GM12865 (cell line): ENCODE data around the gene EMID1.

Experiments
- DNase-seq: peaks from one replicate; pipeline ENCODE4 v3.0.0; 2010; ENCODE audit warnings: low read depth
- H3K4me3 ChIP-seq: 2 replicates; pipeline ENCODE4 v1.5.1; 2011; ENCODE audit warnings: mild to moderate bottlenecking, low read depth, low read length, control low read depth
- TF ChIP-seq, protein P1 (sequence below): IDR thresholded peaks from 2 replicates; pipeline ENCODE4 v1.5.1; 2011; ENCODE audit warnings: low read length, control low read depth, low read depth, inconsistent platforms; ENCODE audit not compliant: insufficient read depth; ENCODE audit errors: missing control alignments

Gene EMID1

DNA sequence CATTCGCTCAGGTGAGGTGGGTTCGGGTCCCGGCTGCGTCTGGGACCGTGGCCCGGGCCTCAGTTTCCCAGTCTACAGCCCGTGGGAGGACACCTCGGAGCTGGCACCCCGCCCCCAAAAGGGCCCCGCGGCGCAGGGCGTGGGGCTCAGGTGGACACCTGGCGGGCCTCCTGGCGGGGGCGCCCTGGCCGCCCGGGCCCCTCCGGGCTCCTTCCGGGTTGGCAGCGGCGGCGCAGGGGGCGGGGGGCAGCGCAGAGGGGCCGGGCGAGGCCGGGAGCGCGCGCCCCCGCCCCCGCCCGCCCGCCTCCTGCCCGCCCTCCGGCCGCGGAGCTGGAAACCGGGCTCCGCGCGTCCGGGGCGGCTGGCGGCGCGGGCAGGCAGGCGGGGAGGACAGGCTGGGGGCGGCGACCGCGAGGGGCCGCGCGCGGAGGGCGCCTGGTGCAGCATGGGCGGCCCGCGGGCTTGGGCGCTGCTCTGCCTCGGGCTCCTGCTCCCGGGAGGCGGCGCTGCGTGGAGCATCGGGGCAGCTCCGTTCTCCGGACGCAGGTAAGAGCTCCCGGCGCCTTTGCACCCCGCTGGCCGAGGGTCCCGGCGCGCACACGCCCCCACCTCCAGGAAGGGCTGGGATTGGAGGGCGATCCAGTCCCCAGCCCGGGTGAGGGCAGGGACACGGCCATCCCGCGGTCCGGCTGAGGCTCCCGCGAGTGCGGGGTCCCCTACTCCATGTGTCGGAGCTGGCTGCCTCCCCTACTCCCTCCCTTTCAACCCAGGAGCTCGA, at the start of gene EMID1:
Gene EMID1, plus strand, starts transcription at position 303 of the 778 bp plus-strand sequence. Its CDS starts 143 bp downstream, at position 446.
- peak within 1 kb of the TSS; percentile 61 for H3K4me3 ChIP-seq
- peak; percentile 53 for DNase-seq

DNA sequence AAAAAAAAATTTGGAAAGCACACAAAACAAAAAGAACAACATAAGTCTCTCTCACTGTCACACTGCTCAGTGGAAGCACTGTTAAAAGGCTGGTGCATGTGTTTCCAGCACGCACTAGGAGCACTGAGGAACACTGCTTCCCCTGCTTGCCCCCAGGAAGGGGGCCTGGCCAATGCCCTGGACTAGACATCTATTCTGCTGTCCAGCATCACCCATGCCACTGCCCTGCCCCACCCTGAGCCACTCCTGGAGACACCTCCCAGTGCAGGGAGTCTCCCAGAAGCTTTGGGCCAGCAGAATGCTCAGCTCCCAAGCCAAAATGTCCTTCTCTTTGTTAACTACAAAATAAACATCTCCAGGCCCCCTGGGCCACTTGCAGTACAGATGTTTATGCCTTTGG, 49.7 kb upstream of the EMID1 start:
- TF ChIP-seq, protein P1, sequence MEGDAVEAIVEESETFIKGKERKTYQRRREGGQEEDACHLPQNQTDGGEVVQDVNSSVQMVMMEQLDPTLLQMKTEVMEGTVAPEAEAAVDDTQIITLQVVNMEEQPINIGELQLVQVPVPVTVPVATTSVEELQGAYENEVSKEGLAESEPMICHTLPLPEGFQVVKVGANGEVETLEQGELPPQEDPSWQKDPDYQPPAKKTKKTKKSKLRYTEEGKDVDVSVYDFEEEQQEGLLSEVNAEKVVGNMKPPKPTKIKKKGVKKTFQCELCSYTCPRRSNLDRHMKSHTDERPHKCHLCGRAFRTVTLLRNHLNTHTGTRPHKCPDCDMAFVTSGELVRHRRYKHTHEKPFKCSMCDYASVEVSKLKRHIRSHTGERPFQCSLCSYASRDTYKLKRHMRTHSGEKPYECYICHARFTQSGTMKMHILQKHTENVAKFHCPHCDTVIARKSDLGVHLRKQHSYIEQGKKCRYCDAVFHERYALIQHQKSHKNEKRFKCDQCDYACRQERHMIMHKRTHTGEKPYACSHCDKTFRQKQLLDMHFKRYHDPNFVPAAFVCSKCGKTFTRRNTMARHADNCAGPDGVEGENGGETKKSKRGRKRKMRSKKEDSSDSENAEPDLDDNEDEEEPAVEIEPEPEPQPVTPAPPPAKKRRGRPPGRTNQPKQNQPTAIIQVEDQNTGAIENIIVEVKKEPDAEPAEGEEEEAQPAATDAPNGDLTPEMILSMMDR, result no peak
- no peak overlapping the region for H3K4me3 ChIP-seq
- DNase-seq, result no peak

More for the DNA sequence above, at the start of gene EMID1:
- TF ChIP-seq, protein P1, result peak; percentile 26

DNA sequence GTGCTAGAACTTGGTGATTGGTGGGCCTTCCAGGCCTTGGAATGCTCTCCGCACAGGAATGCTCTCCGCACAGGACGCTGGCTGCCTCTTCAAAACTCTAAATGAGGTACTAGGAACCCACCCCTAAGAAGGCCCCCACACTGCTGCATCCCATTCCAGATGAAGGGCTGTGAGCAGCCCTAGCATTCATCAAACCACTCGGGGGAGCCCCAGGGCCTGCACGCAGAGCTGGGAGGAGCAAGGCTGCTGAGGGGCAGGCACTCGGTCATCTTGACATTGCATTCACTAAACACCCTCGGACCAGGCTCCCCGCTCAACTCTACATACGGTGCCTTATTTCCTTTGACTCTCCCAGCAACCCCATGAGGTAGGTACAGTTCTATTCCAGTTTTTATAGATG, 49.2 kb upstream of the EMID1 start:
- H3K4me3 ChIP-seq, result no peak overlapping the region
- TF ChIP-seq, protein P1, result no peak
- peak; percentile 60 for DNase-seq

DNA sequence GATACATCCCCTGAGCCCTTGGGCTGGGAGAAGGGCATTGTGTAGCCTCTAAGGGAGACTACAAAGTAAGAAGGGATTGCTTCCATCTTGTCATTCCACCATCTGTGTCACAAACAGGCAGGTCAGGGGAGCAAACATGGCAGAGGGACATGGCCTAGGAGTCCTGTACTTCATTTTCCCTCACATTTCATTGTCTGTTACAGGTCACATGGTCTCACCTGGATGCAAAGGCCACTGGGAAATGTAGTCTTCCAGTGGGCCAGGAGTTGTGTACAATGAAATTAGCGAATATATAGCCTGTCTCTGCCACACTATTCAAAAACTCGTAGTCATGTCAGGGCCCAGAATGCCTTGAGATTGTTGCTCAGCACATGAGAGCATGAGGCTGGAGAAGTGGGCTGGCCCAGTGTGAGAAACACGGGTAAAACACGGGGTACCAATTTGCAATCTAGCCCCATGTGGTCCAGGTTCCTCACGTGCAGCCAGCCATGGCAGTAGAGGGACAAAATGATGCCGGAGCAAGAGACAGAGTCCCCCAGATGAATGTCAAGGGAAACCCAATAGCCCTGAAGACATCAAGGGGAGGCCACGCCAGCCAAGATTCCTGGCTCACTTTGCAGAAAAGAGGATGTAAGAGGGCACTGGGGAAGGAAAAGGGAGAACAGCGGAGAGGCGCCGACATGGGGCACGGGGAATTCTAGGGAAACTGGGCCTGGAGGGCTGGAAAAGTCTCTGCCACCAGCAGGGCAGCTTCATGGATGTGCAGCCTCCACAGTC, 47.7 kb upstream of the EMID1 start:
- H3K4me3 ChIP-seq, result no peak overlapping the region
- peak; percentile 50 for DNase-seq
- TF ChIP-seq, protein P1, result no peak

DNA sequence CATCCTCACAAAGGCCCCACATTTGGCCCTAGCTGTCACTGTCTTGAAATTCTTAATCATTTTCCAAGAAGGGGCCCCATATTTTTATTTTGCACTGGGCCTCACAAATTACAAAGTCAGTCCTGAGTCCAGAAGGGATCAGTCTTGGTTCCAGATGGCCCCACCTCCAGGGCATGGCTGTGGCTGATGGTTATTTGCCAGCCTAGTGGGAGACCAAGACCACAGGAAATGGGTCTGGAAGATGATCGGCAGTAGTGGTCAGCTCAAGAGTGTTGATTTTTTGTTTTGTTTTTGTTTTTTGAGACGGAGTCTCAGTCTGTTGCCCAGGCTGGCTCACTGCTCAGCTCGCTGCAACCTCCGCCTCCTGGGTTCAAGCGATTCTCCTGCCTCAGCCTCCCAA, 47.1 kb upstream of the EMID1 start:
- no peak for DNase-seq
- TF ChIP-seq, protein P1, result no peak
- H3K4me3 ChIP-seq, result no peak overlapping the region

DNA sequence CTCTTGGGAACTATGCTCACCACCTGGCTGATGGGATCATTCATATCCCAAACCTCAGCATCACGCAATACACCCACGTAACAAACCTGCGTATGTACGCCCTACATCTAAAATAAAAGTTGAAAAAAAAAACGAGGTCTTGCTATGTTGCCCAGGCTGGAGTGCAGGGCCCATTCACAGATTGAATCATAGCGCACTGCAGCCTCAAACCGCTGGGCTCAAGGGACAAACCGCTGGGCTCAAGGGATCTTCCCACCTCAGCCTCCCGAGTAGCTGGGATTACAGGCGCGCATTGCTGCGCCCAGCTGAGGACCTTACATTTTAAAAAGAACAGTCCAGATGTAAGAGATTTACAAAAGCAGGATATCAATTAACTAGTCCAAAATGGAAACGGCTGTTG, 41.9 kb upstream of the EMID1 start:
- DNase-seq, result peak; percentile 31
- no peak overlapping the region for H3K4me3 ChIP-seq
- TF ChIP-seq, protein P1, result no peak
